SK-N-DZ (cell line): Measurements from ENCODE around the gene ABLIM3.

Source experiments
- DNase-seq: peaks from one replicate; pipeline ENCODE4 v3.0.0-alpha.2; 2015; ENCODE audit warnings: low spot score

The ABLIM3 gene

GRCh38 chr5:149157330-149157729 lies 16.0 kb downstream of the ABLIM3 start:
- DNase-seq, result no peak

- DNase-seq, result no peak
Observed at GRCh38 chr5:149160291-149160787, 19.0 kb downstream of the ABLIM3 start.

GRCh38 chr5:149161026-149161687 lies 19.9 kb downstream of the ABLIM3 start:
- DNase-seq, result no peak

GRCh38 chr5:149161850-149162249 lies 20.6 kb downstream of the ABLIM3 start:
- DNase-seq, result no peak

- no peak for DNase-seq
Observed at GRCh38 chr5:149162401-149163084, 21.2 kb downstream of the ABLIM3 start.

- DNase-seq, result no peak
Observed at GRCh38 chr5:149164731-149165130, 23.4 kb downstream of the ABLIM3 start.

- DNase-seq, result no peak
Observed at GRCh38 chr5:149166128-149166527, 24.8 kb downstream of the ABLIM3 start.

GRCh38 chr5:149166591-149167100 lies 25.4 kb downstream of the ABLIM3 start:
- no peak for DNase-seq

- no peak for DNase-seq
Observed at GRCh38 chr5:149168276-149168906, 27.1 kb downstream of the ABLIM3 start.

GRCh38 chr5:149170299-149170698 lies 29.0 kb downstream of the ABLIM3 start:
- DNase-seq, result no peak

- no peak for DNase-seq
Observed at GRCh38 chr5:149172261-149172660, 31.0 kb downstream of the ABLIM3 start.

GRCh38 chr5:149172709-149173505 lies 31.6 kb downstream of the ABLIM3 start:
- no peak for DNase-seq

GRCh38 chr5:149174847-149175234 lies 33.5 kb downstream of the ABLIM3 start:
- no peak for DNase-seq

GRCh38 chr5:149175346-149176105 lies 34.2 kb downstream of the ABLIM3 start:
- no peak for DNase-seq

- DNase-seq, result no peak
Observed at GRCh38 chr5:149177339-149177843, 36.1 kb downstream of the ABLIM3 start.

- DNase-seq, result no peak
Observed at GRCh38 chr5:149177911-149178565, 36.7 kb downstream of the ABLIM3 start.

- no peak for DNase-seq
Observed at GRCh38 chr5:149181732-149182131, 40.4 kb downstream of the ABLIM3 start.

GRCh38 chr5:149182241-149182640 lies 40.9 kb downstream of the ABLIM3 start:
- no peak for DNase-seq

GRCh38 chr5:149185067-149185466 lies 43.8 kb downstream of the ABLIM3 start:
- no peak for DNase-seq

- DNase-seq, result no peak
Observed at GRCh38 chr5:149186506-149186905, 45.2 kb downstream of the ABLIM3 start.
